NCI-H2107 (cell line): ENCODE measurements around the gene TAF11L9.
"Not testable (repeated sequence)": the region's sequence is repeated elsewhere in the genome, so short reads cannot be mapped to it uniquely, and the experiment has no call there.

Experiments used
- DNase-seq: peaks from one replicate; lab custom pipeline; 2025; lab: John Stamatoyannopoulos, UW

Gene TAF11L9

DNA sequence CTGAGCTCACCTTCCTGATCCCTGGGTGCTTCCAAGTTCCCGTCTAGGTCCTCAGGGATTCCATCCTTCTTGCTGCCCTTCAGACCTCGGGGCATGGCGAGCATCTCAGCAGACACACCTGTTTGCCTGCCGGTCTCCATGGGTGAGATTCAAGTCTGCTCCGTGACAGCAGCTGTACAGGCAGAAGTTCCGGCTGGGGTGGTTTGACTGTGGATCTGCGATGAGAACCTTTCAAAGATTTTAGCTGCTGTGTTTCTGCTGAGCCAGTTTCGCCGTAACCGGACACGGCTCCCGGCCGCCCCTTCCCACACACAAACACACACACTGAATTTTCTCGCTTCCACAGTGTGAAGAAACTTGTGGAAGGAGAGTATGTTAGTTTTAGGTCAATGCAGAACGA is at the start of gene TAF11L9:
TSS of gene TAF11L9 (minus strand) at position 140 of the 400 bp plus-strand sequence.
- not testable (repeated sequence) for DNase-seq

DNA sequence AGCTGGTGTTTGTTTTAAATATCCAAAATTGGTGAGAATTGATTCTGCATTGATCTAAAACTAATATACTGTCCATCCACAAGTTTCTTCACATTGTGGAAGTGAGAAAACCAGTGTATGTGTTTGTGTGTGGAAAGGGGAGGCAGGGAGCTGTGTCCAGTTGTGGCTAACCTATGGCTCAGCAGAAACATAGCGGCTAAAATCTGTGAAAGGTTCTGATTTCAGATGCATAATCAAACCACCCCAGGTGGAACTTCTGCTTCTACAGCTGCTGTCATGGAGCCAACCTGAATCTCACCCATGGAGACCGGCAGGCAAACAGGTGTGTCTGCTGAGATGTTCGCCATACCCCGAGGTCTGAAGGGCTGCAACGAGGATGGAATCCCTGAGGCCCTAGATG is 40.0 kb upstream of the TAF11L9 start, which contains the start of gene TAF11L14:
TSS of gene TAF11L14 (plus strand) at position 301 of the 400 bp plus-strand sequence.
- no peak for DNase-seq

DNA sequence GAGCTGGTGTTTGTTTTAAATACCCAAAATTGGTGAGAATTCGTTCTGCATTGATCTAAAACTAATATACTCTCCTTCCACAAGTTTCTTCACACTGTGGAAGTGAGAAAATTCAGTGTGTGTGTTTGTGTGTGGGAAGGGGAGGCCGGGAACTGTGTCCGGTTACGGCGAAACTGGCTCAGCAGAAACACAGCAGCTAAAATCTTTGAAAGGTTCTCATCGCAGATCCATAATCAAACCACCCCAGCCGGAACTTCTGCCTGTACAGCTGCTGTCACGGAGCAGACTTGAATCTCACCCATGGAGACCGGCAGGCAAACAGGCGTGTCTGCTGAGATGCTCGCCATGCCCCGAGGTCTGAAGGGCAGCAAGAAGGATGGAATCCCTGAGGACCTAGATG is 37.6 kb upstream of the TAF11L9 start, which contains the start of gene TAF11L13:
TSS of gene TAF11L13 (plus strand) at position 301 of the 400 bp plus-strand sequence.
- not testable (repeated sequence) for DNase-seq

- DNase-seq: no peak
Measured at GRCh38 chr5:17625686-17626085, 31.5 kb upstream of the TAF11L9 start.

- no peak for DNase-seq
Measured at GRCh38 chr5:17620627-17621026, 26.4 kb upstream of the TAF11L9 start.

DNA sequence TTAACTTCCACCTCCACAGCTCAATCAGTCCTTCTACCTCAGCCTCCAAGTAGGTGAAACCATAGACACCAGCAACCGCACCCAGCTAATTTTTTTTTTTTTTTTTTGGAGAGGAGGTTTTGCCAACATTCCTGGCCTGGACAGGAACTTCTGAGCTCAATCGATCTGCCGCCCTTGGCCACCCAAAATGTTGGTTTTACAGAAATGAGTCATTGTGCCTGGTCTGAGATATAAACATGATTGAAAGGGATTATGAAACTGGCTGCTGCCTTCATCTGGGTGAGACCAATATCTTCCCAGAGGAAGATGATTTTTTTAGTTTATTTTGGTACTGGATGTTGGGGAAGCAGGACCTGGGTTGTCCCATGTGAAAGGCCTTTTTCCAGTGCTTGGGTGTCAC is 25.2 kb upstream of the TAF11L9 start:
- no peak for DNase-seq

- DNase-seq: no peak
Measured at GRCh38 chr5:17614872-17615605, 20.8 kb upstream of the TAF11L9 start.

DNA sequence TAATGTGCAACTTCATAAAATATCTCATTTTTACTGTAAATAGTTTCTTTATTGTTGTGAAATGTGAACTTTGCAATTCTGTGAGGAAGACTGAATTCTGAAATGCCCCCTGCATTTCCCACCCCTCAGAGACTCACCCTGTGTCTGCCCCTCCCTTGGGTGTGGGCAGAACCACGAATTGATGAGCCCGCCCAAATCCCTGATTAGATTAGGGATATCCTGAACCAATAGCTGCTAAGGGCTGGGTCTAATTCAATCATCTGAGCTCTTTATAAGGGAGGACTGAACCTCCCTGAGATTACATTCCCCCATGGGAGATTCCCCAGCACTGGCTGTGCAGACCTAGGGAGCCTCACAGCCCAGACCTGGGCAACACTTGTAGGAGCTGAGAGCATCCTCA is 15.9 kb upstream of the TAF11L9 start, which contains the start of gene TAF11L12:
TSS of gene TAF11L12 (plus strand) at position 301 of the 400 bp plus-strand sequence.
- DNase-seq: not testable (repeated sequence)

- not testable (repeated sequence) for DNase-seq
Measured at GRCh38 chr5:17607461-17607860, 13.3 kb upstream of the TAF11L9 start.

GRCh38 chr5:17604951-17605350 is 10.8 kb upstream of the TAF11L9 start:
- no peak for DNase-seq

GRCh38 chr5:17603880-17604279 is 9.7 kb upstream of the TAF11L9 start, which contains the start of gene TAF11L11:
TSS of gene TAF11L11 (plus strand) at chr5:17604183.
- not testable (repeated sequence) for DNase-seq

DNA sequence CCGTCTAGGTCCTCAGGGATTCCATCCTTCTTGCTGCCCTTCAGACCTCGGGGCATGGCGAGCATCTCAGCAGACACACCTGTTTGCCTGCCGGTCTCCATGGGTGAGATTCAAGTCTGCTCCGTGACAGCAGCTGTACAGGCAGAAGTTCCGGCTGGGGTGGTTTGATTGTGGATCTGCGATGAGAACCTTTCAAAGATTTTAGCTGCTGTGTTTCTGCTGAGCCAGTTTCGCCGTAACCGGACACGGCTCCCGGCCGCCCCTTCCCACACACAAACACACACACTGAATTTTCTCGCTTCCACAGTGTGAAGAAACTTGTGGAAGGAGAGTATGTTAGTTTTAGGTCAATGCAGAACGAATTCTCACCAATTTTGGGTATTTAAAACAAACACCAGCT is 3.5 kb upstream of the TAF11L9 start, which contains the start of gene TAF11L10:
TSS of gene TAF11L10 (minus strand) at position 101 of the 400 bp plus-strand sequence.
- DNase-seq: not testable (repeated sequence)

- DNase-seq: not testable (repeated sequence)
Measured at GRCh38 chr5:17590860-17591259, 3.3 kb downstream of the TAF11L9 start, which contains the start of gene TAF11L8. TSS of gene TAF11L8 (minus strand) at chr5:17590960.

- DNase-seq: not testable (repeated sequence)
Measured at GRCh38 chr5:17585658-17586057, 8.5 kb downstream of the TAF11L9 start, which contains the start of gene TAF11L7. TSS of gene TAF11L7 (minus strand) at chr5:17585758.
